Measurements from ENCODE around the gene SOX9.

DNA sequence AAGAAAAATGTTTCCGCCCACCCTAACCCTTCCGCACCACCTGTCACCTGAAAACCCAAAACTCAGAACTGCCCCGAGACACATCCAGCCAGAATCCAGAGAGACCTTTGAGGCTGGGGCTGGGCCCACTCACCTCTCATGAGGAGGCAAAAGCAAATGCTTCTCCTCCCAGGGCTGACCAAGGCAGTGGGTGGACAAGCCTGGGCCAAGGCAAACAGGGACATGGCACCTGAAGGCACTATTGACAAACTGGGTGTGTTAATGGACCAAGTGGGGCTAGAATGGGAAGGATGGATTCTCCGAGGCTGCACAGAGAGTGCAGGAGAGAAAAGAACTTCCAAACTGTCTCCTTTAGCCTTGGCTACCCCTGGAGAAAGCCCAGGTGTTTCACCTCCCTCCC lies 54.4 kb downstream of the SOX9 start:
- TF ChIP-seq, protein P1, sequence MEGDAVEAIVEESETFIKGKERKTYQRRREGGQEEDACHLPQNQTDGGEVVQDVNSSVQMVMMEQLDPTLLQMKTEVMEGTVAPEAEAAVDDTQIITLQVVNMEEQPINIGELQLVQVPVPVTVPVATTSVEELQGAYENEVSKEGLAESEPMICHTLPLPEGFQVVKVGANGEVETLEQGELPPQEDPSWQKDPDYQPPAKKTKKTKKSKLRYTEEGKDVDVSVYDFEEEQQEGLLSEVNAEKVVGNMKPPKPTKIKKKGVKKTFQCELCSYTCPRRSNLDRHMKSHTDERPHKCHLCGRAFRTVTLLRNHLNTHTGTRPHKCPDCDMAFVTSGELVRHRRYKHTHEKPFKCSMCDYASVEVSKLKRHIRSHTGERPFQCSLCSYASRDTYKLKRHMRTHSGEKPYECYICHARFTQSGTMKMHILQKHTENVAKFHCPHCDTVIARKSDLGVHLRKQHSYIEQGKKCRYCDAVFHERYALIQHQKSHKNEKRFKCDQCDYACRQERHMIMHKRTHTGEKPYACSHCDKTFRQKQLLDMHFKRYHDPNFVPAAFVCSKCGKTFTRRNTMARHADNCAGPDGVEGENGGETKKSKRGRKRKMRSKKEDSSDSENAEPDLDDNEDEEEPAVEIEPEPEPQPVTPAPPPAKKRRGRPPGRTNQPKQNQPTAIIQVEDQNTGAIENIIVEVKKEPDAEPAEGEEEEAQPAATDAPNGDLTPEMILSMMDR (IDR thresholded peaks at IDR 0.05), result no peak
- TF ChIP-seq POLR2A (IDR thresholded peaks at IDR 0.05), result no peak

Measured in Peyer's patch (tissue), 4 donors.